WERI-Rb-1 (cell line): ENCODE results near the gene ASF1B.

ENCODE experiments used
- DNase-seq: peaks from one replicate; pipeline ENCODE4 v3.0.0-alpha.2; 2020
- H3K27ac ChIP-seq: fragments of 250-450 bp; sonication (Bioruptor Pico); 2 replicates; pipeline ENCODE4 v1.5.1; 2020; ENCODE audit warnings: mild to moderate bottlenecking, moderate library complexity
- H3K27me3 ChIP-seq: fragments of 250-450 bp; sonication (Bioruptor Pico); 2 replicates; pipeline ENCODE4 v1.5.1; 2021; ENCODE audit warnings: mild to moderate bottlenecking, low read depth, moderate library complexity; ENCODE audit not compliant: insufficient read depth, severe bottlenecking
- H3K36me3 ChIP-seq: fragments of 250-450 bp; sonication (Bioruptor Pico); 2 replicates; pipeline ENCODE4 v1.5.1; 2020; ENCODE audit warnings: mild to moderate bottlenecking, moderate library complexity
- H3K4me3 ChIP-seq: 2 replicates; pipeline ENCODE4 v1.5.1; 2011; ENCODE audit warnings: low read depth, mild to moderate bottlenecking, control low read depth, low read length
- H3K9me3 ChIP-seq: fragments of 250-450 bp; sonication (Bioruptor Pico); 2 replicates; pipeline ENCODE4 v1.5.1; 2021; ENCODE audit warnings: mild to moderate bottlenecking, moderate library complexity; ENCODE audit not compliant: severe bottlenecking
- CTCF ChIP-seq: IDR thresholded peaks from 2 replicates; pipeline ENCODE4 v1.5.1; 2011; ENCODE audit warnings: low read depth, mild to moderate bottlenecking, control low read depth, inconsistent platforms, low read length

ASF1B gene

DNA sequence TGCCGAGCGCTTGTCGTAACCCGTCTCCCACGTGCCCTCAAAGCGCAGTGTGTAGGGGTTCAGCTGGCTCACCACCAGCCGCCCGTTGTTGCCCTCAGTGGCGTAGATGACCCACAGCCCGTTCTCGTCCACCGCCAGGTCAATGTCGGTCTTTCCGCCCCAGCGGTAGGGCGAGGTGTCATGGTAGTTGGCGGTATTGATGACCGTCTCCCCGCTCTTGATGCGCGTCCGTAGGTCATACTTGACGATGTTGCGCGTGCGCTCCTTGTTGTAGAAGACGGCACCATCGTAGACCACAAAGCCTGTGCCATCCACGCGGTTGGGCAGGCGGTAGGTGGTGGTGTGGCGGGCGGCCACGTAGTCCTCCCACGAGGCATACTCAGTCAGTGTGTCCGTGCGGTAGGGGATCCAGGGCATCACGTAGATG, 26.5 kb upstream of the ASF1B start:
- Histone ChIP-seq H3K27ac (no peak overlapping the region), H3K36me3 (peaks cover 46% of the 10 kb centered on the region), H3K27me3 (no peaks in the 10 kb centered on the region), H3K4me3 (no peak overlapping the region), H3K9me3 (no peaks in the 10 kb centered on the region)
- no peak for TF ChIP-seq CTCF
- DNase-seq = no peak

DNA sequence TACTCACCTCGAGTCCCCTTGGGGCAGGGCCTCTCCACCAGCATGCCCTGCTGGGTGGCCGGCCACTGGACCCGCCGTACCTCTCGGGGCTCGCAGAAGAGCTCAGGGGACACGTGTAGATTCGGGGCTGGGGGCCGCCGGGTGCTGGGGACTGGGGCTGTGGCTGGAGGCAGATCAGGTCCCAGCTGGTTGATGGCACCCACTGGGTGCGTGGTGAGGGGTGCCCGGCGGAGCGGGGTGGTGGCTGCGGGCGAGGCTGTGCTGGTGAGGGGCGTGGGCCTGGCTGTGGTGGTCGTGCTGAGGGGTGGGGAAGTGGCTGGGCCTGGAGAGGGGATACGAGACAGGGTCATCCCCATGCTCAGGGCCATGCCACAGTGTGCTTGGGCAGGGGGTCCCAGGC, 24.9 kb upstream of the ASF1B start:
- H3K9me3 ChIP-seq = no peaks in the 10 kb centered on the region
- no peak overlapping the region for H3K4me3 ChIP-seq
- no peak for TF ChIP-seq CTCF
- DNase-seq = no peak
- H3K27ac ChIP-seq = no peak overlapping the region; the same call in 1 of the 2 replicates
- peaks cover 60% of the 10 kb centered on the region for H3K36me3 ChIP-seq
- no peaks in the 10 kb centered on the region for H3K27me3 ChIP-seq

DNA sequence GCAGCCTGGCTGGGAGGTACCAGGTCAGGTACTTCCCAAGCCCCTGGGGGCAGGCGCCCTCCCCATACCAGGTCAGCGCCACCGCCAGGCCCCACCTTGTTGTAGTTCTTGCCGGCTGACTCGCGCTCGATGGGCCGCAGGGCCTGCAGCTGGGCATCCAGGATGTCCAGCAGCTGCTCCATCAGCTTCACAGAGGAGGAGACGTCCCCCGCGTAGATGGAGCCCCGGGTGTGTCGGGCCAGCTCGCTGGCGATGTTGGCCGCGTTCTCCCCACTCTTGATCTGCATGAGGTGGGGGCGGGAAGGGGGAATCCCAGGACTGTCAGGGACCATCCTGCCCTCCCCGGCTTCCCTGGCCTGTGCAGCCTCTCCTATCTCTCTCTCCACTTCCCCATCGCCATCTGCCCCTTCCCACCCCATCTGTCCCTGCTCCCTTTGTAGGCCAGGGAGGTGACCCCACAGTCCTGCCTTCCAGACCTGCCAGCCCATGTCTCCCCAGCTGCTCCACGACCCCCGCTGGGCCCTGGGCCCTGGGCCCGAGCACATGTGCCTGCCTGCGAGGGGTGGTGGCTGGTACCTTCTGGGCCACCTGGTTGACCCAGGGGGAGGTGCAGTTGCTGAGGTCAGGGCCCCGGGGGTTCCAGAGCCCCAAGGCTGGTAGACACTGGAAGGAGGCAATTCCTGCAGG, 23.8 kb upstream of the ASF1B start:
- H3K36me3 ChIP-seq = peaks cover 63% of the 10 kb centered on the region
- TF ChIP-seq CTCF = no peak
- no peaks in the 10 kb centered on the region for H3K27me3 ChIP-seq
- H3K4me3 ChIP-seq = no peak overlapping the region
- DNase-seq = peak; percentile 44
- H3K9me3 ChIP-seq = no peaks in the 10 kb centered on the region
- peak overlapping the region; percentile 35; the same call in 1 of the 2 replicates for H3K27ac ChIP-seq

- no peak for DNase-seq
- Histone ChIP-seq H3K36me3 (peaks cover 69% of the 10 kb centered on the region), H3K9me3 (no peaks in the 10 kb centered on the region), H3K27me3 (no peaks in the 10 kb centered on the region), H3K27ac (no peak overlapping the region), H3K4me3 (no peak overlapping the region)
- no peak for TF ChIP-seq CTCF
Observed at GRCh38 chr19:14159059-14159458, 22.7 kb upstream of the ASF1B start.

- Histone ChIP-seq H3K27me3 (no peaks in the 10 kb centered on the region), H3K4me3 (no peak overlapping the region), H3K27ac (no peak overlapping the region), H3K36me3 (peaks cover 69% of the 10 kb centered on the region), H3K9me3 (no peaks in the 10 kb centered on the region)
- TF ChIP-seq CTCF = no peak
- DNase-seq = no peak
Observed at GRCh38 chr19:14158276-14159023, 22.1 kb upstream of the ASF1B start.
